SH-SY5Y (cell line): ENCODE measurements around the gene RPS6KB2.

Source experiments
- GATA2 ChIP-seq: IDR thresholded peaks from 2 replicates; pipeline ENCODE4 v1.6.1; 2011; ENCODE audit warnings: mild to moderate bottlenecking, low read depth, low read length
- GATA3 ChIP-seq: IDR thresholded peaks from 2 replicates; pipeline ENCODE4 v1.6.1; 2011; ENCODE audit warnings: low read depth, mild to moderate bottlenecking, low read length, moderate library complexity

GRCh38 chr11:67483831-67484665 lies 55.8 kb downstream of the RPS6KB2 start:
- TF ChIP-seq GATA3, result no peak
- TF ChIP-seq GATA2, result no peak
